ENCODE results near the gene HFE. TPM values are rescaled to one million over a fixed set of nuclear protein-coding genes. Genes with fewer than 3 reads are reported as not detected.

The HFE gene
- total RNA-seq, 1 experiment from 2014 or later = 7.8 TPM

DNA sequence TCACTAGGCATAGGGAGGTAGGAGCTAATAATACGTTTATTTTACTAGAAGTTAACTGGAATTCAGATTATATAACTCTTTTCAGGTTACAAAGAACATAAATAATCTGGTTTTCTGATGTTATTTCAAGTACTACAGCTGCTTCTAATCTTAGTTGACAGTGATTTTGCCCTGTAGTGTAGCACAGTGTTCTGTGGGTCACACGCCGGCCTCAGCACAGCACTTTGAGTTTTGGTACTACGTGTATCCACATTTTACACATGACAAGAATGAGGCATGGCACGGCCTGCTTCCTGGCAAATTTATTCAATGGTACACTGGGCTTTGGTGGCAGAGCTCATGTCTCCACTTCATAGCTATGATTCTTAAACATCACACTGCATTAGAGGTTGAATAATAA, 1.1 kb downstream of the HFE start:
- Histone ChIP-seq H3K9me3 (ENCODE audit: low read depth, low read length, poor library complexity, severe bottlenecking) (no peaks in the 10 kb centered on the region), H3K4me3 (ENCODE audit: low read depth, low read length, poor library complexity, severe bottlenecking) (peak overlapping the region; percentile 60), H3K4me1 (ENCODE audit: insufficient read depth, low read length, poor library complexity, severe bottlenecking) (peaks cover 11% of the 10 kb centered on the region), H3K36me3 (ENCODE audit: insufficient read depth, low read length, poor library complexity, severe bottlenecking) (no peaks in the 10 kb centered on the region), H3K27me3 (replicated peaks; ENCODE audit: insufficient read depth, low read depth, low read length, poor library complexity) (no peaks in the 10 kb centered on the region), H3K27ac (ENCODE audit: low read depth, low read length, poor library complexity, severe bottlenecking) (peak overlapping the region; percentile 82)
- DNase-seq (ENCODE audit: low spot score) = no peak
- POLR2A ChIA-PET (ENCODE audit: low non-redundant PET) = no interaction called here
- CTCF ChIA-PET = no interaction called here
- intact Hi-C loops (cut with micrococcal nuclease; ENCODE audit: unreplicated experiment) = no loop called here
- TSS peak; percentile 74 for BruUV-seq (replicated peaks)
- TF ChIP-seq EZH2 (IDR thresholded peaks at IDR 0.05; ENCODE audit: borderline replicate concordance, low read depth, low read length, poor library complexity, severe bottlenecking) = no peak
- TF ChIP-seq, protein P1, sequence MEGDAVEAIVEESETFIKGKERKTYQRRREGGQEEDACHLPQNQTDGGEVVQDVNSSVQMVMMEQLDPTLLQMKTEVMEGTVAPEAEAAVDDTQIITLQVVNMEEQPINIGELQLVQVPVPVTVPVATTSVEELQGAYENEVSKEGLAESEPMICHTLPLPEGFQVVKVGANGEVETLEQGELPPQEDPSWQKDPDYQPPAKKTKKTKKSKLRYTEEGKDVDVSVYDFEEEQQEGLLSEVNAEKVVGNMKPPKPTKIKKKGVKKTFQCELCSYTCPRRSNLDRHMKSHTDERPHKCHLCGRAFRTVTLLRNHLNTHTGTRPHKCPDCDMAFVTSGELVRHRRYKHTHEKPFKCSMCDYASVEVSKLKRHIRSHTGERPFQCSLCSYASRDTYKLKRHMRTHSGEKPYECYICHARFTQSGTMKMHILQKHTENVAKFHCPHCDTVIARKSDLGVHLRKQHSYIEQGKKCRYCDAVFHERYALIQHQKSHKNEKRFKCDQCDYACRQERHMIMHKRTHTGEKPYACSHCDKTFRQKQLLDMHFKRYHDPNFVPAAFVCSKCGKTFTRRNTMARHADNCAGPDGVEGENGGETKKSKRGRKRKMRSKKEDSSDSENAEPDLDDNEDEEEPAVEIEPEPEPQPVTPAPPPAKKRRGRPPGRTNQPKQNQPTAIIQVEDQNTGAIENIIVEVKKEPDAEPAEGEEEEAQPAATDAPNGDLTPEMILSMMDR (conservative IDR thresholded peaks at IDR 0.05; ENCODE audit: low read depth, low read length) = no peak

- H3K4me1 ChIP-seq (ENCODE audit: insufficient read depth, low read length, poor library complexity, severe bottlenecking) = peaks cover 11% of the 10 kb centered on the region
- no peaks in the 10 kb centered on the region for H3K36me3 ChIP-seq (ENCODE audit: insufficient read depth, low read length, poor library complexity, severe bottlenecking)
- H3K27ac ChIP-seq (ENCODE audit: low read depth, low read length, poor library complexity, severe bottlenecking) = no peak overlapping the region
- no peaks in the 10 kb centered on the region for H3K27me3 ChIP-seq (replicated peaks; ENCODE audit: insufficient read depth, low read depth, low read length, poor library complexity)
- ChIA-PET CTCF (no interaction called here), POLR2A (ENCODE audit: low non-redundant PET) (no interaction called here)
- BruUV-seq (replicated peaks) = no TSS peak
- H3K9me3 ChIP-seq (ENCODE audit: low read depth, low read length, poor library complexity, severe bottlenecking) = no peaks in the 10 kb centered on the region
- intact Hi-C loops (cut with micrococcal nuclease; ENCODE audit: unreplicated experiment) = no loop called here
- no peak overlapping the region for H3K4me3 ChIP-seq (ENCODE audit: low read depth, low read length, poor library complexity, severe bottlenecking)
- DNase-seq (ENCODE audit: low spot score) = no peak
- TF ChIP-seq, protein P1 (conservative IDR thresholded peaks at IDR 0.05; ENCODE audit: low read depth, low read length) = no peak
- TF ChIP-seq EZH2 (IDR thresholded peaks at IDR 0.05; ENCODE audit: borderline replicate concordance, low read depth, low read length, poor library complexity, severe bottlenecking) = no peak
Observed at GRCh38 chr6:26089272-26089671, 2.0 kb downstream of the HFE start.

GRCh38 chr6:26092443-26092842, 5.2 kb downstream of the HFE start:
- ChIA-PET CTCF (no interaction called here), POLR2A (ENCODE audit: low non-redundant PET) (no interaction called here)
- Histone ChIP-seq H3K27ac (ENCODE audit: low read depth, low read length, poor library complexity, severe bottlenecking) (no peak overlapping the region), H3K4me1 (ENCODE audit: insufficient read depth, low read length, poor library complexity, severe bottlenecking) (peaks cover 11% of the 10 kb centered on the region), H3K27me3 (replicated peaks; ENCODE audit: insufficient read depth, low read depth, low read length, poor library complexity) (no peaks in the 10 kb centered on the region), H3K36me3 (ENCODE audit: insufficient read depth, low read length, poor library complexity, severe bottlenecking) (no peaks in the 10 kb centered on the region), H3K9me3 (ENCODE audit: low read depth, low read length, poor library complexity, severe bottlenecking) (no peaks in the 10 kb centered on the region), H3K4me3 (ENCODE audit: low read depth, low read length, poor library complexity, severe bottlenecking) (no peak overlapping the region)
- DNase-seq (ENCODE audit: low spot score) = no peak
- BruUV-seq (replicated peaks) = no TSS peak
- intact Hi-C loops (cut with micrococcal nuclease; ENCODE audit: unreplicated experiment) = no loop called here
- no peak for TF ChIP-seq EZH2 (IDR thresholded peaks at IDR 0.05; ENCODE audit: borderline replicate concordance, low read depth, low read length, poor library complexity, severe bottlenecking)
- TF ChIP-seq, protein P1 (conservative IDR thresholded peaks at IDR 0.05; ENCODE audit: low read depth, low read length) = no peak

Data from A673 (cell line).